ENCODE data around the gene DCST1.

DNA sequence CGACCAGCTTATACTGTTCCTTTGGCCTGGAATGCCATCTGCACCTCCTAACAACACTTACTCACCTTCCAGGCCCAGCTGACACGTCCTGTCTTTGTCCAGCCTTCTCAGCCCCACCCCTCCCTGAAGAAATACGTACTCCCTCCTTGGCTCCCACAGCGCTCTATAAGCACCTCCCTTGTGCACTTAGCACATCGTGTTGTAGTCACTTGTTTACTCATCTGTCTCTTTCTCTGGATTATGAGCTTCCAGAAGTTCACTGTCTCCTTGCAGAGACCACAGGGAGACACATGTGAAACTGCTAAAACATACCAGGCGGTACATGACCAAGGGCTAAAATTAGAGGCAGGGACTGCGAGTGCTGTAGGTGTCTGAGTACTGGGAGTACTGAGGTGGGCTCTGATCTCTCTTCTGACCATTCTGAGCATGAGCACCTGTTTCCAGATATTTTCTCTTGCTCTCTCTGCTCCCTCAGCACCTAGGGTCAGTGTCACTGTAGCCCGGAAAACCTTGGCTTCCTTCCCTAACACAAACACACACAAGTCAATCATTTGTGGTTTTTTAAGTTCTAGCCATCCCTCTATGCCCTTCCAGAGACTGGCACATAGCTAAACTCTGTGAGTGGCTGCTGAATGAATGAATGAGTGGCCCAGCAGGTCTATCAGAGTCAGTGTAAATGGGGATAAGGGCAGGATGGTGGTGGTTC is 5.1 kb downstream of the DCST1 start:
- TF ChIP-seq, protein P1, sequence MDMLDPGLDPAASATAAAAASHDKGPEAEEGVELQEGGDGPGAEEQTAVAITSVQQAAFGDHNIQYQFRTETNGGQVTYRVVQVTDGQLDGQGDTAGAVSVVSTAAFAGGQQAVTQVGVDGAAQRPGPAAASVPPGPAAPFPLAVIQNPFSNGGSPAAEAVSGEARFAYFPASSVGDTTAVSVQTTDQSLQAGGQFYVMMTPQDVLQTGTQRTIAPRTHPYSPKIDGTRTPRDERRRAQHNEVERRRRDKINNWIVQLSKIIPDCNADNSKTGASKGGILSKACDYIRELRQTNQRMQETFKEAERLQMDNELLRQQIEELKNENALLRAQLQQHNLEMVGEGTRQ (IDR thresholded peaks at IDR 0.05): no peak
- no peak for TF ChIP-seq CHD2 (IDR thresholded peaks at IDR 0.05; ENCODE audit: low read length, partially characterized antibody)
- TF ChIP-seq POLR2A (IDR thresholded peaks at IDR 0.05; ENCODE audit: low read length): no peak
- no peak for TF ChIP-seq CTCF (IDR thresholded peaks at IDR 0.05)
- TF ChIP-seq, protein P2, sequence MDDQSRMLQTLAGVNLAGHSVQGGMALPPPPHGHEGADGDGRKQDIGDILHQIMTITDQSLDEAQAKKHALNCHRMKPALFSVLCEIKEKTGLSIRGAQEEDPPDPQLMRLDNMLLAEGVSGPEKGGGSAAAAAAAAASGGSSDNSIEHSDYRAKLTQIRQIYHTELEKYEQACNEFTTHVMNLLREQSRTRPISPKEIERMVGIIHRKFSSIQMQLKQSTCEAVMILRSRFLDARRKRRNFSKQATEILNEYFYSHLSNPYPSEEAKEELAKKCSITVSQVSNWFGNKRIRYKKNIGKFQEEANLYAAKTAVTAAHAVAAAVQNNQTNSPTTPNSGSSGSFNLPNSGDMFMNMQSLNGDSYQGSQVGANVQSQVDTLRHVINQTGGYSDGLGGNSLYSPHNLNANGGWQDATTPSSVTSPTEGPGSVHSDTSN (IDR thresholded peaks at IDR 0.05): no peak
- TF ChIP-seq, protein P3, sequence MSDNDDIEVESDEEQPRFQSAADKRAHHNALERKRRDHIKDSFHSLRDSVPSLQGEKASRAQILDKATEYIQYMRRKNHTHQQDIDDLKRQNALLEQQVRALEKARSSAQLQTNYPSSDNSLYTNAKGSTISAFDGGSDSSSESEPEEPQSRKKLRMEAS (IDR thresholded peaks at IDR 0.05): no peak
- TF ChIP-seq CEBPB (IDR thresholded peaks at IDR 0.05): no peak
- no peak for TF ChIP-seq JUNB (IDR thresholded peaks at IDR 0.05)

All from A549 (cell line).